Measurements from ENCODE around the gene ZNF519. TPM values are rescaled to one million over a fixed set of nuclear protein-coding genes. Genes with fewer than 3 reads are reported as not detected.
"Not testable (repeated sequence)": the region's sequence is repeated elsewhere in the genome, so short reads cannot be mapped to it uniquely, and the experiment has no call there.

ZNF519 gene
- total RNA-seq, 2 donors from 2014 or later, result 2.6 to 6.5 TPM

GRCh38 chr18:14145581-14146338 lies 13.5 kb upstream of the ZNF519 start:
- WGBS, result 92% methylated on average over 19 of the region's 19 CpGs
- H3K4me1 ChIP-seq (replicated peaks); intact Hi-C loops (cut with DNase I); H3K27me3 ChIP-seq (replicated peaks; ENCODE audit: insufficient read depth); H3K9me3 ChIP-seq; DNase-seq (ENCODE audit: low spot score); H3K27ac ChIP-seq; H3K4me3 ChIP-seq; H3K36me3 ChIP-seq: not testable (repeated sequence)

DNA sequence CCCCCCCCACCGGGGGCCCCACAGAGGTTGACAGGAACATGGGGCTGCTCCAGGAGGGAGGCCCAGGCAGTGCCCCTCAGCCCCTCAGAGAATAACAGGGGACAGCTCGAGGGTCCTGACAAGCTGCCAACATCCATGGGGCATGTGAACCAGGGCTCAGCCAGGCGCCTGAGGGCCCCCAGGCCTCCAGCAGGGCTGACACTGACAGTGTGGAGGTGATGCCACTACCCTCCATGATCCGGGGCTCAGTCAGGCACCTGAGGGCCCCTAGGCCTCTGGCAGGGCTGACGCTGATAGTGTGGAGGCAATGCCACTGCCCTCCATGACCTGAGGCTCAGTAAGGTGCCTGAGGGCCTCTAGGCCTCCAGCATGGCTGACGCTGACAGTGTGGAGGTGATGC lies 12.8 kb upstream of the ZNF519 start:
- WGBS, result 87% methylated on average over 5 of the region's 6 CpGs
- DNase-seq (ENCODE audit: low spot score); H3K4me3 ChIP-seq; intact Hi-C loops (cut with DNase I); H3K27me3 ChIP-seq (replicated peaks; ENCODE audit: insufficient read depth); H3K36me3 ChIP-seq; H3K9me3 ChIP-seq; H3K27ac ChIP-seq; H3K4me1 ChIP-seq (replicated peaks): not testable (repeated sequence)

GRCh38 chr18:14144628-14144895 lies 12.3 kb upstream of the ZNF519 start:
- WGBS, result 86% methylated on average over 6 of the region's 6 CpGs
- no peaks in the 10 kb centered on the region for H3K27me3 ChIP-seq (replicated peaks; ENCODE audit: insufficient read depth)
- H3K27ac ChIP-seq, result no peak overlapping the region
- intact Hi-C loops (cut with DNase I), result no loop called here
- no peaks in the 10 kb centered on the region for H3K36me3 ChIP-seq
- DNase-seq (ENCODE audit: low spot score), result no peak
- TF ChIP-seq CTCF (IDR thresholded peaks at IDR 0.05) (no peak), POLR2A (IDR thresholded peaks at IDR 0.05) (no peak), POLR2AphosphoS5 (IDR thresholded peaks at IDR 0.05) (no peak)
- no peaks in the 10 kb centered on the region for H3K9me3 ChIP-seq
- no peak overlapping the region for H3K4me3 ChIP-seq
- H3K4me1 ChIP-seq (replicated peaks), result no peaks in the 10 kb centered on the region

DNA sequence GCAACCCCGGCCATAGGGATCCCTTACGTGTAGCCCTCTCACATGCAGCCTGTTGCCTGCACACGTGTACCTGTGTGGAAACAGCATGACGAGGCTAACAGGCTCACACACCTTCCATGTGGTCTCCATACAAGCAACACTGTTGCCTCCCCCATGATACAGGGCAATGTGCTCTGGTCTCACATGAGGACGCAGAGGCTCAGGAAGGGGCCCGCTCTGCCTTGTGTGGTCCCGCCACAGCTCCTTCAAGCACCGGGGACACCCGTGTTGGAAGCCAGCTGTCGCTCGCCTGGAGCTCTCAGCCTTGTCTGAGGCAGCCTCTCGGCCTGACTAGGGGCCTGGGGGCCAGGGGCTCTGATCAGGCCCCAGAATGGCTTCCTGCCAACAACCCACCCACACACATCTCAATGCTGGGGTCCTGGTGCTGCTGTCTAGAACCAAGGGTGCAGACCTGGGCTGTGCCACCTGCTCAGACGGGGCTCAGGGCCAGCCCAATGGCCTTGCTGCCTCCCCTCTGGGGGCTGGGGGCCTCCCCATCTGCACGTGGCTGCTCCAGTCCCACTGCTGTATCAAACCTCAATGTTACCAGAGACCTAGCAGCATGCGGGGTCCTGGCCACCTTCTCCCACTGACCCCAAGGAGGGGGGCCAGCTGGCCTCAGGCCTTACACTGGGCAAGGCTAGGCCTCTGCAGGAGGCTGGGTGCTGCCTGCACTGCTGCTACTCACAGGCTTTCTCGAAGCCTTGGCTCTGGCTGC lies 11.8 kb upstream of the ZNF519 start:
- WGBS, result 86% methylated on average over 15 of the region's 16 CpGs
- H3K4me3 ChIP-seq; H3K9me3 ChIP-seq; H3K4me1 ChIP-seq (replicated peaks); H3K36me3 ChIP-seq; H3K27ac ChIP-seq; H3K27me3 ChIP-seq (replicated peaks; ENCODE audit: insufficient read depth); DNase-seq (ENCODE audit: low spot score); intact Hi-C loops (cut with DNase I): not testable (repeated sequence)

- WGBS, result 89% methylated on average over 16 of the region's 17 CpGs
- intact Hi-C loops (cut with DNase I); H3K9me3 ChIP-seq; H3K4me1 ChIP-seq (replicated peaks); H3K36me3 ChIP-seq; DNase-seq (ENCODE audit: low spot score); H3K4me3 ChIP-seq; H3K27ac ChIP-seq; H3K27me3 ChIP-seq (replicated peaks; ENCODE audit: insufficient read depth): not testable (repeated sequence)
Measured at GRCh38 chr18:14143396-14143795, 11.2 kb upstream of the ZNF519 start.

DNA sequence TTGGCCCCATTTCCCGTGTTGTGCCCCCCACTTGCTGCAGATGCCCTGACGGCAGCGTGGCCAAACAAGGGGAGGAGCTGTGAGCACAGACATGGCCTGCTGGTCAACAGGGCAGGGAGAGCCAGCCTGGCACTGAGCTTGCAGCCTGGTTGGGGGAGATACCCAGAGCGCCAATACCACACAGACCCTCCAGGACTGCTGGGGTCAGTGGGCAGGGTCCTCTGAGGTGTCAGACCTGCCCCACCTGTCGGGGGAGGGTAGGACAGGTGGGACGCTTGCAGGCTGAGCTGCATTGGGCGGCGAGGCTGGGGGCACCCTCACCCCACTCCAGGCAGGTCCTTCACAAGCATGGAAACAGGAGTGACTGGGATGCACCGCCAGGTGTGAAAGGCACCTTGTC lies 9.9 kb upstream of the ZNF519 start:
- H3K4me1 ChIP-seq (replicated peaks); H3K9me3 ChIP-seq; H3K27me3 ChIP-seq (replicated peaks; ENCODE audit: insufficient read depth); intact Hi-C loops (cut with DNase I); H3K4me3 ChIP-seq; H3K27ac ChIP-seq; H3K36me3 ChIP-seq; DNase-seq (ENCODE audit: low spot score): not testable (repeated sequence)
- 89% methylated on average over 8 of the region's 9 CpGs for WGBS

- H3K27ac ChIP-seq; H3K9me3 ChIP-seq; H3K27me3 ChIP-seq (replicated peaks; ENCODE audit: insufficient read depth); intact Hi-C loops (cut with DNase I); H3K4me3 ChIP-seq; H3K36me3 ChIP-seq; DNase-seq (ENCODE audit: low spot score); H3K4me1 ChIP-seq (replicated peaks): not testable (repeated sequence)
- WGBS, result 67% methylated on average over 2 of the region's 2 CpGs
Measured at GRCh38 chr18:14139583-14139982, 7.3 kb upstream of the ZNF519 start.

DNA sequence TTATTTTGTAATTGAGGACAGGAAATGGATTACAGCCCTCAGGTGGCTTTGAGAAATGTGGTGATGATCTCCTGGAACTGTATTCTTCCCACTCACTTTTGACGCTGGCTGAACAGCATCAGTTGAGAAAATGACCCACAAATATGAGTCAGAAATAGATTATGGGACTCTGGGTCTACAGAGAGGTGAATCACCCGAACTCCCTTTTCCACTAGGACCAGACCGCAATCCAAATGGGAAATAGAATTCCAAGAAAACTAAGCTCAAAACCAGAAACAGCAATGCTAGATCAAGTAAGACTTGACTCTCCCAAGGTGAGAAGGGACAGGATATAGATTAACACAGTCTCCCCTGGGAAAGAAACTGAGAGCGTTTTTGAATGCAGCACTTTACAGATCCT lies 5.7 kb upstream of the ZNF519 start:
- DNase-seq (ENCODE audit: low spot score); intact Hi-C loops (cut with DNase I): not testable (repeated sequence)
- 80% methylated on average over 4 of the region's 4 CpGs for WGBS

GRCh38 chr18:14131696-14132270 lies 452 bp downstream of the ZNF519 start:
- H3K9me3 ChIP-seq; DNase-seq (ENCODE audit: low spot score); H3K27me3 ChIP-seq (replicated peaks; ENCODE audit: insufficient read depth); H3K4me1 ChIP-seq (replicated peaks); H3K36me3 ChIP-seq; intact Hi-C loops (cut with DNase I): not testable (repeated sequence)
- Histone ChIP-seq H3K27ac (peak overlapping the region; percentile 31 to 65), H3K4me3 (peak overlapping the region; percentile 50 to 52)
- whole genome bisulfite sequencing, result under 1% methylated on average over 14 of the region's 27 CpGs

More for the DNA sequence above, 5.7 kb upstream of the ZNF519 start:
- not testable (repeated sequence) for H3K27me3 ChIP-seq (replicated peaks; ENCODE audit: insufficient read depth); H3K4me3 ChIP-seq; H3K27ac ChIP-seq; H3K9me3 ChIP-seq; H3K36me3 ChIP-seq; H3K4me1 ChIP-seq (replicated peaks)

DNA sequence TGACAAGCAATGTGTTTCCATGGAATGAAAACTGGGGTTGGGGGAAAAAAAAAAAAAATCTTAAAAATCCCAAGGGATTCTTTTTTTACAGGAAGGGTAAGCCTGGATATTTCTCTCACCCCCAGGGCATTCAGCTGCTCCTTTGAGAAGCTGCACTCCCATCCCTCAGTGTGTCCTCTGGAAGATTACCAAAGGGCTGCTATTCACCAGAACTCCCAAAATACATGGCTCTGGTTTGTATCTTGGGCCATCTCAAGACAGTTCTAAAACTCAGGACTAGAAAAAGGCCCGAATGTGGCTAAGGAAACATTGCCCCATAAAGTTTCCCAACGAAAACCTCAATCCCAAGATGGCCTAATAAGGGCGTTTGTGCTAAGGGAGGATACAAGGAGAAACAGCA lies 1.4 kb downstream of the ZNF519 start:
- H3K4me3 ChIP-seq; H3K27me3 ChIP-seq (replicated peaks; ENCODE audit: insufficient read depth); H3K9me3 ChIP-seq; H3K4me1 ChIP-seq (replicated peaks); intact Hi-C loops (cut with DNase I); H3K27ac ChIP-seq; DNase-seq (ENCODE audit: low spot score); H3K36me3 ChIP-seq: not testable (repeated sequence)
- WGBS, result 26% methylated on average over 3 of the region's 3 CpGs

All from prostate gland (tissue), 2 donors.